Thoracic aorta (tissue), 2 donors: ENCODE results near the gene TBC1D13. TPM values are rescaled to one million over a fixed set of nuclear protein-coding genes. Genes with fewer than 3 reads are reported as not detected.

ENCODE experiments used
- total RNA-seq, 2 donors: library from RNA; depleted of rRNA; stranded (reverse); fragments of >200 nt; gene quantifications; one replicate each; pipeline versions ENCODE4 v1.1.0 to v1.2.3, GENCODE V29; 2016

The TBC1D13 gene
- total RNA-seq, 2 donors from 2014 or later, result 15.6 to 25.7 TPM

Other genes with a start within 250 kb of the TBC1D13 start
- gene SPTAN1, start 234.7 kb upstream of the TBC1D13 start, total RNA-seq, result 100 to 1,000 TPM; 324 to 348 TPM
- gene DYNC2I2, start 130.4 kb upstream of the TBC1D13 start, total RNA-seq, result 10 to 100 TPM; 30.8 to 43.9 TPM
- 100 to 1,000 TPM in 1 of 2 donors, 10 to 100 TPM in 1; 83.3 to 201 TPM for gene SET, start 98.0 kb upstream of the TBC1D13 start, total RNA-seq
- gene PKN3, start 84.8 kb upstream of the TBC1D13 start, total RNA-seq, result 1 to 10 TPM; 4.4 to 4.7 TPM
- 10 to 100 TPM; 37.0 to 70.3 TPM for gene ZDHHC12, start 63.1 kb upstream of the TBC1D13 start, total RNA-seq
- gene ZER1, start 15.3 kb upstream of the TBC1D13 start, total RNA-seq, result 10 to 100 TPM; 42.5 to 65.4 TPM
- gene ENDOG, start 31.2 kb downstream of the TBC1D13 start, total RNA-seq, result 10 to 100 TPM; 21.2 to 26.4 TPM
- gene SPOUT1, start 42.5 kb downstream of the TBC1D13 start, total RNA-seq, result 10 to 100 TPM; 18.2 to 38.6 TPM
- gene KYAT1, start 94.7 kb downstream of the TBC1D13 start, total RNA-seq, result 10 to 100 TPM in 1 of 2 donors, 1 to 10 TPM in 1; 5.4 to 14.2 TPM
- 100 to 1,000 TPM; 125 to 161 TPM for gene LRRC8A, start 94.9 kb downstream of the TBC1D13 start, total RNA-seq
- gene PHYHD1, start 133.7 kb downstream of the TBC1D13 start, total RNA-seq, result 10 to 100 TPM; 21.1 to 36.3 TPM
- gene DOLK, start 160.3 kb downstream of the TBC1D13 start, total RNA-seq, result 10 to 100 TPM; 10.6 to 17.6 TPM
- gene NUP188, start 160.4 kb downstream of the TBC1D13 start, total RNA-seq, result 100 to 1,000 TPM in 1 of 2 donors, 10 to 100 TPM in 1; 75.7 to 106 TPM
- gene SH3GLB2, start 241.1 kb downstream of the TBC1D13 start, total RNA-seq, result 100 to 1,000 TPM; 101 to 184 TPM
- gene MIGA2, start 249.4 kb downstream of the TBC1D13 start, total RNA-seq, result 10 to 100 TPM; 30.3 to 31.3 TPM